Activated T-helper 2 cell treated with anti-CD3 and anti-CD28 coated beads, Interferon-gamma antibody, Interleukin-2, Interleukin-4, amounts not matched to agents 10 μg/mL and 5 μg/mL and 100 μg/mL, durations not matched to agents 14 hours and 24 hours and 36 hours (primary cell): Measurements from ENCODE around the gene GRB2. TPM values are rescaled to one million over a fixed set of nuclear protein-coding genes. Genes with fewer than 3 reads are reported as not detected.
A peak's percentile ranks its signal among the peaks of the same experiment; 100 is the strongest.
"Not testable (repeated sequence)": the region's sequence is repeated elsewhere in the genome, so short reads cannot be mapped to it uniquely, and the experiment has no call there.

Experiments
- DNase-seq: peaks from one replicate; pipeline ENCODE4 v3.0.0; 2021; ENCODE audit warnings: low spot score
- H3K27ac Mint-ChIP-seq: one replicate; pipeline ENCODE4 v1.8.0; 2021; ENCODE audit warnings: mixed read lengths
- H3K27me3 Mint-ChIP-seq: one replicate; pipeline ENCODE4 v1.8.0; 2021; ENCODE audit warnings: low read depth, mixed read lengths
- H3K36me3 Mint-ChIP-seq: one replicate; pipeline ENCODE4 v1.8.0; 2021; ENCODE audit warnings: low read depth, mixed read lengths
- H3K4me1 Mint-ChIP-seq: one replicate; pipeline ENCODE4 v1.8.0; 2021; ENCODE audit warnings: low read depth, mixed read lengths
- H3K4me3 Mint-ChIP-seq: one replicate; pipeline ENCODE4 v1.8.0; 2021; ENCODE audit warnings: low read depth, mild to moderate bottlenecking, moderate library complexity, mixed read lengths
- H3K9me3 Mint-ChIP-seq: one replicate; pipeline ENCODE4 v1.8.0; 2021; ENCODE audit warnings: mixed read lengths
- intact Hi-C: fragments of 100-400 bp; cut with micrococcal nuclease; formaldehyde crosslinking; loops from one replicate; pipeline ENCODE4 v1.15.1; 2023
- total RNA-seq: library from RNA; stranded (reverse); gene quantifications from 2 replicates; pipeline ENCODE4 v1.2.3, GENCODE V29; 2022

GRB2 gene
- total RNA-seq, 1 donor from 2014 or later: 176 TPM

DNA sequence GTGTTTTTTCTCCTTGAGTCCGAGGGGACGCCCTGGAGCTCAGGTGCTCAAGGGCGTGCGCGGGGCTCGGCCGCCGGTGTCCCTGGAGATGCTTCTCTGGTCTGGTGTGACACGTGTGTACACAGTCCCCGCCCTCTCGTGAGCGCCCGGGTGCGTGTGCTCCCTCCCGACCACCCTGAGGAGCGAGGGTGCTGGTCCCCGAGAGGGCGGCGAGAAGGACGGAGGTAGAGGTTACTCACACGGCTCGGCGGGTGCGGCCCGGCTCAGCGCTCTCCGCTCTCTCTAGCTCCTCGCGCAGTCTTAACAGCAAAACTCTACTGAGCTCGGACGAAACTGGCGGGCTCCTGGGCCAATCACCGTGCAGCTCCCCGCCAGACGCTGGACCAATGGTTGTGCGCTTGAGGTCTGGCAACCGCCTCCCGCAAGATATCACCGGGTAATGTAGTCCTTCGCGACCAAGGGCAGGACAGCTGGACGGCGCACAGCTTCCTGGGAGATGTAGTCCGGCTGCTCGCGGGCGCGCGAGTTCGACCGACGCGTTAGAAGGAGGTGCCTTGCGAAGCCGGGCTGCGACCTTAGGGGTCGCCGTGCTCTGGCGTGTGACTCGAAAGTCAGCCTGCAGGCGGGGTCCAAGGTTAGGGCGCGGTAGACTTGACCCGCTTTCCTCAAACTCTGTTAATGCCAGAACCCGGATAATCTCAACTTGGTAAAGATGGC is 116.2 kb downstream of the GRB2 start, which contains the start of gene SLC25A19:
TSS of gene SLC25A19 (minus strand) at position 319 of the 717 bp plus-strand sequence. CDS start 2,669 bp downstream, outside the sequence.
- H3K9me3 Mint-ChIP-seq: no peaks in the 10 kb centered on the region
- peaks cover 39% of the 10 kb centered on the region for H3K36me3 Mint-ChIP-seq
- DNase-seq: peak; percentile 98
- peak within 1 kb of the TSS; percentile 99 for H3K4me3 Mint-ChIP-seq
- intact Hi-C loops: loop anchor here (1.0 to 2.0 kb wide), 5 partner anchors 8 to 116 kb away; partner anchors contain the start of genes GGA3, GRB2, MIF4GD and MRPS7
- H3K27ac Mint-ChIP-seq: peak within 1 kb of the TSS; percentile 100
- H3K27me3 Mint-ChIP-seq: no peaks in the 10 kb centered on the region
- H3K4me1 Mint-ChIP-seq: peaks cover 20% of the 10 kb centered on the region

- H3K36me3 Mint-ChIP-seq: peaks cover 43% of the 10 kb centered on the region
- DNase-seq: peak; percentile 45
- peak overlapping the region; percentile 99 for H3K4me3 Mint-ChIP-seq
- no peaks in the 10 kb centered on the region for H3K27me3 Mint-ChIP-seq
- H3K4me1 Mint-ChIP-seq: peaks cover 18% of the 10 kb centered on the region
- H3K9me3 Mint-ChIP-seq: no peaks in the 10 kb centered on the region
- H3K27ac Mint-ChIP-seq: peak overlapping the region; percentile 100
- intact Hi-C loops: loop anchor here (1.0 to 2.0 kb wide), 5 partner anchors 9 to 117 kb away; partner anchors contain the start of genes GGA3, GRB2, MIF4GD and MRPS7
These were observed 116.7 kb downstream of the GRB2 start for GRCh38 chr17:75288770-75289114.

DNA sequence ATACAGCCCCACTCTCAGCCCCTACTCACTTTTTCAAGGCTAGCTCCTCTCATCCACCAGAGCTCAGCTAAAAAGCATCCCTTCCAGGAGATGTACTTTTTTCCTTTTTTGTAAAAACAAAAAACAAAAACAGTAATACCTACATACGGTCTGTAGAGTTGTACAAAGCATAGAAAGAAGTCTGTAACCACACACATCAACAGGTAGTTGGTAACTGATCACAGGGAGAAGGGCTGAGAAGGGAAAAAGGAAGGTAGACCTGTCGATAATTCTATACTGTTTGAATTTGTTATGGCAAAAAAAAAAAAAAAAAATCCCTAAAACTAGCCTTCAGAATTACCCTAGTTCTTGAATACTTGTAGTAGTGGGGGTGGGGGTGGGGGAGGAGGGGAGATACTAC is 117.1 kb downstream of the GRB2 start:
- Mint-ChIP-seq H3K27ac (peak overlapping the region; percentile 100), H3K36me3 (peaks cover 46% of the 10 kb centered on the region), H3K4me3 (peak overlapping the region; percentile 99), H3K27me3 (no peaks in the 10 kb centered on the region), H3K9me3 (no peaks in the 10 kb centered on the region), H3K4me1 (peaks cover 20% of the 10 kb centered on the region)
- intact Hi-C loops: loop anchor here (2.0 kb wide), 1 partner anchor 34 kb away; no protein-coding TSS in a partner anchor
- no peak for DNase-seq

GRCh38 chr17:75287221-75287620 is 118.3 kb downstream of the GRB2 start:
- intact Hi-C loops: no loop called here
- Mint-ChIP-seq H3K4me3 (peak overlapping the region; percentile 51), H3K27ac (no peak overlapping the region), H3K9me3 (no peaks in the 10 kb centered on the region), H3K4me1 (peaks cover 20% of the 10 kb centered on the region), H3K27me3 (no peaks in the 10 kb centered on the region), H3K36me3 (peaks cover 49% of the 10 kb centered on the region)
- DNase-seq: no peak

GRCh38 chr17:75285123-75285522 is 120.4 kb downstream of the GRB2 start:
- no peak for DNase-seq
- intact Hi-C loops: no loop called here
- Mint-ChIP-seq H3K27me3 (no peaks in the 10 kb centered on the region), H3K27ac (no peak overlapping the region), H3K4me3 (no peak overlapping the region), H3K9me3 (no peaks in the 10 kb centered on the region), H3K4me1 (peaks cover 20% of the 10 kb centered on the region), H3K36me3 (peaks cover 61% of the 10 kb centered on the region)

DNA sequence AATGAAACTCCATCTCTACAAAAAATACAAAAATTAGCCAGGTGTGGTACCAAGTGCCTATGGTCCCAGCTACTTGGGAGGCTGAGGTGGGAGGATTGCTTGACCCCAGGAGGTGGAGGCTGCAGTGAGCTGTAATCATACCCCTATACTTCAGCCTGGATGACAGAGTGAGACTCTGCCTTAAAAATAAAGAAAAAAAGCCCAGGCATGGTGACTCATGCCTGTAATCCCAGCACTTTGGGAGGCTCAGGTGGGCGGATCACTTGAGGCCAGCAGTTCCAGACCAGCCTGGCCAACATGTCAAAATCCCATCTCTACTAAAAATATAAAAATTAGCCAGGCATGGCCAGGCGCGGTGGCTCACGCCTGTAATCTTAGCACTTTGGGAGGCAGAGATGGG is 125.3 kb downstream of the GRB2 start:
- intact Hi-C loops, H3K4me3 Mint-ChIP-seq, H3K27me3 Mint-ChIP-seq, DNase-seq, H3K9me3 Mint-ChIP-seq, H3K4me1 Mint-ChIP-seq, H3K27ac Mint-ChIP-seq: not testable (repeated sequence)
- H3K36me3 Mint-ChIP-seq: peaks cover 51% of the 10 kb centered on the region

DNA sequence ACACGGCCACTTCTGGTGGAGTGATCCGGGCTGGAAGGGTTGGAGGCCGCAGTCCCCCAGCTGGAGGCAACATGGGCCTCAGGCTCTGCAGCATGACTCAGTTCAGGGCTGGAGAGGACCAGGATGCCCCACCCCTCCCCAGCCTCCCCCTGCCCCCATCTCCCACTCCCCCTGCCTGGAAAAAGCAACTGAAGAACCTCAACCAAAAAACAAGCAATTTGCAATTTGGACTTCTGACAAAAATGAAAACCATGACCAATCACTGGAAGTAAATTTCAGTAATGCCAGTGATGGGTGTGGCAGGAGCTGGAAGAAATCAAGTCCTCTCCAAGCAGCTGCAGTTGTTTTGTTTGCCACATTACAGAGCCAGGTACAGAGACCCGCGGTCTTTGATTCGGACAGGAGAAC is 127.8 kb downstream of the GRB2 start:
- H3K36me3 Mint-ChIP-seq: peaks cover 50% of the 10 kb centered on the region
- H3K27me3 Mint-ChIP-seq: no peaks in the 10 kb centered on the region
- H3K27ac Mint-ChIP-seq: no peak overlapping the region
- no peaks in the 10 kb centered on the region for H3K9me3 Mint-ChIP-seq
- no peak overlapping the region for H3K4me3 Mint-ChIP-seq
- no peak for DNase-seq
- peaks cover 12% of the 10 kb centered on the region for H3K4me1 Mint-ChIP-seq
- intact Hi-C loops: loop anchor here (10.0 kb wide), 1 partner anchor 387 kb away; the partner anchor contains the start of genes RECQL5 and SAP30BP

DNA sequence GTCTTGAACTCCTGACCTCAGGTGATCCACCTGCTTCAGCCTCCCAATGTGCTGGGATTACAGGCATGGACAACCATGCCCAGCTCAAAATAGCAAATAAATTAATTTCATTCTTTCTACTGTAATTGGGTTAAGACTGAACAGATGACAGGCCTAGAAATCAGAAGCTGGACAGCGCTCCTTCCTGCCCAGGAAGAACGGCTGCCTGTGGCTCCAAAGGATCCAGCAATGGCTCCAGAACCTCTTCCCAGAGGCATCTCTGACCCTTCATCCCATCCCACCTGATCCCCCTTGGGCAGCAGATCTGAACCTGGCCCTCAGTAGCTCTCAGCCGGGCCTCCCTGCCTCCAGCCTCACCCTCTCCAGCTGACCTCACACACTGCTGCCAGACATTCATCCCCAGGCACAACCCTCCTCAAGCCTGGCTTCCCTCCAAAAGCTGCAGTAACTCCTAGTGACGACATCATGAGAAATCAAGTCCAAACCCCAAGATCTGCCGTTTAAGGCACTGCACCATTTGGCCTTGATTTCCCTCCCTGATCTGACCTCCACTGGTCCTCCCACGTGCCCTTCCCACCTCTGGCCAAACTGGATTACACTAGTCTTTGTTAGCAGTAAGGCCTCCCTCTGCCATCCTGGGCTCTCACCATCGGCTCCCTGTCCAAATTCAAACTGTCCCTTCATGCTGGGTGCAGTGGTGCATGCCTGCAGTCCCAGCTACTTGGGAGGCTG is 131.3 kb downstream of the GRB2 start:
- Mint-ChIP-seq H3K4me3 (no peak overlapping the region), H3K27ac (no peak overlapping the region), H3K27me3 (no peaks in the 10 kb centered on the region), H3K4me1 (peaks cover 24% of the 10 kb centered on the region), H3K9me3 (no peaks in the 10 kb centered on the region), H3K36me3 (peaks cover 48% of the 10 kb centered on the region)
- intact Hi-C loops: loop anchor here (5.0 to 10.0 kb wide), 3 partner anchors 162 to 391 kb away; partner anchors contain the start of genes CASKIN2, RECQL5, SAP30BP and TSEN54
- no peak for DNase-seq

GRCh38 chr17:75272848-75273184 is 132.7 kb downstream of the GRB2 start:
- Mint-ChIP-seq H3K4me1 (peaks cover 28% of the 10 kb centered on the region), H3K27me3 (no peaks in the 10 kb centered on the region), H3K4me3 (peak overlapping the region; percentile 88), H3K9me3 (no peaks in the 10 kb centered on the region), H3K27ac (peak overlapping the region; percentile 83), H3K36me3 (peaks cover 47% of the 10 kb centered on the region)
- no peak for DNase-seq
- intact Hi-C loops: loop anchor here (5.0 to 10.0 kb wide), 3 partner anchors 161 to 392 kb away; partner anchors contain the start of genes CASKIN2, RECQL5, SAP30BP and TSEN54

DNA sequence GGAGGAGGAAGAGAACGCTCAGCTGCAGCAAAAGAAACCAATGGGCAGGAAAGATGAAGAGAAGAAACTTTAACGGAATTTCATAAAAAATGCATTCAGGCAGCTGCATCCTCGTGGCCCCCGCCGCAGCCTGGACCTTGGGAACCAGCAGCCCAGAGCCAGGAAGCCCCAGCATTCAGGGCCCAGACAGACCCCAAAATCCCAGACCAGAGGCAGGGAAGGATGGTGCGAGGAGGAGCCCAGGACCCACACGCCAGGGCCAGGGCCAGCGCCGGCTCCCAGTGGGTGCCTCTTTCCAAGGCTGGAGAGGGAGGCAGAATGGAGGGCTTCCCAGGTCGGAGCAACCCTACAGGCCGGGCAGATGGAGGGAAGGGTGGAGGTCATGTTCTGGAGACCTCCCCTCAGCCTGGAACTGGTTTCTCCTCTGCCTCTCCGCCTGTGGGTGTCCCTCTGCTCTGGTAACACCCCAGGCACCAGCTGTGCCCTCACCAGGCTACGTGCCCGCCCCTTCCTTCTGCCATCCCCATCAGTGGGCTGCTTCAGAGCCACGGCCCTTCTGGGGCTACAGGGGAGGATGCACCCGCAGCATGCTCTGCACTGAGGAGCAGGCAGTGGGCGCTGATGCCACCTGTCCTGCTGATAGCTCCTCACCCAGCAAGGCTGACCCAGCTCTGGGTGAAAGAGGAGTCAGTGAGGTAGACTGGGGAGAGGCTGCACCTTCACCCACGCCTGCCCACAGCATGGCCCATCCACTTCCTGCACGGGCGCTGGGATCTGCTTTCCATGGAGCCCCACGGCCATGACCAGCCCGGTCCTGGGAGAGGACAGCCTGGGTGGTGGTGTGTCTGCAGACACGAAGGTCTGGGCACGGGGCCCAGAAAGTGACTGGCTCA is 133.3 kb downstream of the GRB2 start:
- Mint-ChIP-seq H3K27me3 (no peaks in the 10 kb centered on the region), H3K36me3 (peaks cover 46% of the 10 kb centered on the region), H3K27ac (peak overlapping the region; percentile 83), H3K9me3 (no peaks in the 10 kb centered on the region), H3K4me3 (peak overlapping the region; percentile 88), H3K4me1 (peaks cover 31% of the 10 kb centered on the region)
- DNase-seq: no peak
- intact Hi-C loops: loop anchor here (1.0 to 10.0 kb wide), 5 partner anchors 17 to 393 kb away; partner anchors contain the start of genes CASKIN2, RECQL5, SAP30BP and SLC25A19

DNA sequence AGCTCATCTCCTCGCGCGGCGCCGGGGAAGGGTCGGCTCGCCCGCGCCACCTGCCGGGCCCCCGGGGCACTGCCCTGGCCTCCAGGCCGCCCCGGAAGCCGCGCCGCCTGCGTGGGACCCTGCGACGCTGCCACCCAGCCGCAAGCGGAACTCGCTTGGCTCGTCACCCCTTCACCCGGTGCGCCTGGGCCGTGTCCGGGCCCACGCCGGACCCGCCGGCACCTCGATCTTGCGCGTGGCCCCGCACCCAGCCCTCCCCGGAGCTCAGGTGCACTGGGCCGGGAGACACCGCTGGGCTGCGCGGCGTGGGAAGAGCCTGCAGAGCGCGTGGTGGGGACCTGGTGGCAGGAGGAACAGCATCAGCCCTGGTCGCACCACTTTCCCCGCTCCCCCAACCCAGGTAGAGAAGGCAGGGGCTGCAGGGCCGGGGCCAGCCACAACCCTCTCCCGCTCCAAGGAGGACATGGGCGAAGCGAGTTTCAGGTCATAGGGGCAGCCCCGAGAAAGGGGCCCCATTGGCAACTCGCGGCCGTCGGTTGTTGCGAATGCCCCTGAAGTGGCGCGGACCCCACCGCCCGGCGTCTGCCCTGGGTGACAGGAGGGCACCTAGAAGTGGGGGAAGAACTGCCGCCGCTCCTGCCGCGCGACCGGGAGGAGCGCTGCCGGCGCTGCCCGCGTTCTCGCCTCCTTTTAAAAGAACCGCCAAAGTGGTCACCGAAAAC is 134.1 kb downstream of the GRB2 start:
- H3K36me3 Mint-ChIP-seq: peaks cover 51% of the 10 kb centered on the region
- H3K27ac Mint-ChIP-seq: peak overlapping the region; percentile 74
- H3K27me3 Mint-ChIP-seq: no peaks in the 10 kb centered on the region
- intact Hi-C loops: loop anchor here (1.0 to 10.0 kb wide), 5 partner anchors 18 to 393 kb away; partner anchors contain the start of genes CASKIN2, RECQL5, SAP30BP and SLC25A19
- no peaks in the 10 kb centered on the region for H3K9me3 Mint-ChIP-seq
- peak; percentile 87 for DNase-seq
- peak overlapping the region; percentile 88 for H3K4me3 Mint-ChIP-seq
- peaks cover 33% of the 10 kb centered on the region for H3K4me1 Mint-ChIP-seq
